Measurements from ENCODE around the gene TMEM33. TPM values are rescaled to one million over a fixed set of nuclear protein-coding genes. Genes with fewer than 3 reads are reported as not detected.
A peak's percentile ranks its signal among the peaks of the same experiment; 100 is the strongest.

TMEM33 gene
- polyA plus RNA-seq, 1 of the 3 experiments (the other 2 are of a cell fraction): 31.2 TPM

DNA sequence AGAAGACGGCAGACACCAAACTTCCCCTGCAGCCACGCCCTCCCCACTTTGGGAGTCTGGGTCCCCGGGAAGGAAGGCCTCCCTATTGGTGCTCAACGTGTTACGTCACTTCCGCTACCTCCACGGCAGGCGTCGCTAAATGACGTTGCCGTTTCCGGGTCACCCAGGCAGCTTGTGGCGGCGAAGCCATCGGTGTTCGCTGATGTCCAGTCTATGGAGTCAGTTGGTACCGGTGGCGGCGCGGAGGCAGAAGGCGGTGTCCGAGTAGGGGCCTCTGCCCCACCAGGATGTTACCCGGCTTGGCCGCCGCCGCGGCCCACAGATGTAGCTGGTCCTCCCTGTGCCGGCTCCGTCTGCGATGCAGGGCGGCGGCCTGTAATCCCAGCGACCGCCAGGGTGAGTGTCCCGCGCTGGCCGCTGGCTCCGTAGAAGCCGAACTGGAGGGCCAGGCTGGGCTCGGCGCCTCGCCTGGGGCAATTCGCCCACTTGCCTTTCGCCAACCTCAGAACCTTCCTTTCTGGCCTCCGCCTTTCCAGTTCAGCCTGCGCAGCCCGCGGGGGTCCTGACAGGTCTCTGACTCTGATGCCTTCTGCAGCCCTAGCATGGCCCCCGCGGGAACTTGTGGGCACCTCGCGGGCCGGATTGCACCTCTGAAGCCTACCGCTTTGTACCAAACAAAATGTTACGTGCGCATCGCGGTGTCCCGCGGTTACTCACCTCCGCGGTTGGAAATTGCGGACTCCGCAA, 55.3 kb downstream of the TMEM33 start, which contains the start of gene SLC30A9:
SLC30A9 (plus strand) TSS at position 166 of the 747 bp plus-strand sequence; CDS start at position 288, 122 bp downstream.
- peak; percentile 96 for DNase-seq
- H3K79me2 ChIP-seq (ENCODE audit: insufficient read depth): peaks cover 65% of the 10 kb centered on the region
- H4K20me1 ChIP-seq (ENCODE audit: insufficient read depth): peaks cover 23% of the 10 kb centered on the region
- H3K4me3 ChIP-seq (ENCODE audit: low read depth in 2 of 2, low read length in 1 of 2): peak within 1 kb of the TSS; percentile 71 to 98
- no peaks in the 10 kb centered on the region for H3K9me3 ChIP-seq
- peaks cover 16 to 17% of the 10 kb centered on the region in 2 experiments; a peak in 3 of 4 replicates for H3K4me1 ChIP-seq (ENCODE audit: control insufficient read depth in 1 of 2, insufficient read depth in 2 of 2, low read depth in 1 of 2, low read length in 1 of 2)
- H2AFZ ChIP-seq (ENCODE audit: low read depth): peak within 1 kb of the TSS; percentile 96
- TF ChIP-seq YY1 (IDR thresholded peaks at IDR 0.05; ENCODE audit: low read depth): 0 out of 2 replicates have a peak, but pooled peaks have one; percentile 70
- TF ChIP-seq TEAD4 (IDR thresholded peaks at IDR 0.05; ENCODE audit: borderline replicate concordance, insufficient read depth): no peak
- TF ChIP-seq ELF1 (IDR thresholded peaks at IDR 0.05): peak; percentile 79
- TF ChIP-seq RCOR1 (IDR thresholded peaks at IDR 0.05; ENCODE audit: low read length): no peak; the same call in 1 of the 2 replicates
- peak; percentile 89 for TF ChIP-seq GABPA (IDR thresholded peaks at IDR 0.05; ENCODE audit: low read depth)
- 0 out of 2 replicates have a peak, but pooled peaks have one; percentile 15 for TF ChIP-seq SIN3A (IDR thresholded peaks at IDR 0.05; ENCODE audit: borderline replicate concordance, low read depth, low read length)
- peak; percentile 64 for TF ChIP-seq TAF1 (IDR thresholded peaks at IDR 0.05; ENCODE audit: borderline replicate concordance, low read depth, low read length)
- no peak for TF ChIP-seq EZH2phosphoT487 (IDR thresholded peaks at IDR 0.05; ENCODE audit: borderline replicate concordance, low read depth)
- TF ChIP-seq POLR2AphosphoS5 (IDR thresholded peaks at IDR 0.05; ENCODE audit: low read depth, low read length): peak; percentile 91
- TF ChIP-seq, protein P1, sequence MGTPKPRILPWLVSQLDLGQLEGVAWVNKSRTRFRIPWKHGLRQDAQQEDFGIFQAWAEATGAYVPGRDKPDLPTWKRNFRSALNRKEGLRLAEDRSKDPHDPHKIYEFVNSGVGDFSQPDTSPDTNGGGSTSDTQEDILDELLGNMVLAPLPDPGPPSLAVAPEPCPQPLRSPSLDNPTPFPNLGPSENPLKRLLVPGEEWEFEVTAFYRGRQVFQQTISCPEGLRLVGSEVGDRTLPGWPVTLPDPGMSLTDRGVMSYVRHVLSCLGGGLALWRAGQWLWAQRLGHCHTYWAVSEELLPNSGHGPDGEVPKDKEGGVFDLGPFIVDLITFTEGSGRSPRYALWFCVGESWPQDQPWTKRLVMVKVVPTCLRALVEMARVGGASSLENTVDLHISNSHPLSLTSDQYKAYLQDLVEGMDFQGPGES (IDR thresholded peaks at IDR 0.05; ENCODE audit: low read depth, low read length): no peak
- 0 out of 2 replicates have a peak, but pooled peaks have one; percentile 53 for TF ChIP-seq RFX5 (IDR thresholded peaks at IDR 0.05; ENCODE audit: low read length)
- TF ChIP-seq, protein P2, sequence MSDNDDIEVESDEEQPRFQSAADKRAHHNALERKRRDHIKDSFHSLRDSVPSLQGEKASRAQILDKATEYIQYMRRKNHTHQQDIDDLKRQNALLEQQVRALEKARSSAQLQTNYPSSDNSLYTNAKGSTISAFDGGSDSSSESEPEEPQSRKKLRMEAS (IDR thresholded peaks at IDR 0.05; ENCODE audit: low read depth): peak; percentile 66
- TF ChIP-seq, protein P3, sequence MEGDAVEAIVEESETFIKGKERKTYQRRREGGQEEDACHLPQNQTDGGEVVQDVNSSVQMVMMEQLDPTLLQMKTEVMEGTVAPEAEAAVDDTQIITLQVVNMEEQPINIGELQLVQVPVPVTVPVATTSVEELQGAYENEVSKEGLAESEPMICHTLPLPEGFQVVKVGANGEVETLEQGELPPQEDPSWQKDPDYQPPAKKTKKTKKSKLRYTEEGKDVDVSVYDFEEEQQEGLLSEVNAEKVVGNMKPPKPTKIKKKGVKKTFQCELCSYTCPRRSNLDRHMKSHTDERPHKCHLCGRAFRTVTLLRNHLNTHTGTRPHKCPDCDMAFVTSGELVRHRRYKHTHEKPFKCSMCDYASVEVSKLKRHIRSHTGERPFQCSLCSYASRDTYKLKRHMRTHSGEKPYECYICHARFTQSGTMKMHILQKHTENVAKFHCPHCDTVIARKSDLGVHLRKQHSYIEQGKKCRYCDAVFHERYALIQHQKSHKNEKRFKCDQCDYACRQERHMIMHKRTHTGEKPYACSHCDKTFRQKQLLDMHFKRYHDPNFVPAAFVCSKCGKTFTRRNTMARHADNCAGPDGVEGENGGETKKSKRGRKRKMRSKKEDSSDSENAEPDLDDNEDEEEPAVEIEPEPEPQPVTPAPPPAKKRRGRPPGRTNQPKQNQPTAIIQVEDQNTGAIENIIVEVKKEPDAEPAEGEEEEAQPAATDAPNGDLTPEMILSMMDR (IDR thresholded peaks at IDR 0.05): peak; percentile 41
- TF ChIP-seq MXI1 (IDR thresholded peaks at IDR 0.05; ENCODE audit: low read depth, low read length): peak; percentile 67; the same call in 1 of the 2 replicates
- peak; percentile 35 for TF ChIP-seq CHD2 (IDR thresholded peaks at IDR 0.05; ENCODE audit: low read length, partially characterized antibody)
- peak within 1 kb of the TSS; percentile 85 for H3K9ac ChIP-seq
- peak within 1 kb of the TSS; percentile 76 for H3K4me2 ChIP-seq
- no peaks in the 10 kb centered on the region for H3K9me2 ChIP-seq
- H3K27ac ChIP-seq (ENCODE audit: low read depth in 2 of 2, low read length in 1 of 2): peak within 1 kb of the TSS; percentile 71 to 83
- H3K27me3 ChIP-seq (ENCODE audit: insufficient read depth): no peaks in the 10 kb centered on the region
- CTCF ChIA-PET: interaction anchor here (0.8 to 2.3 kb wide), 5 partner anchors 13 to 42 kb away, joined by 3 to 6 read pairs (median 4); no protein-coding TSS in a partner anchor
- H3F3A ChIP-seq (replicated peaks; ENCODE audit: insufficient read depth): no peaks in the 10 kb centered on the region
- 2% methylated on average over 32 of the region's 64 CpGs for WGBS (ENCODE audit: low lambda C conversion rate)
- peaks cover 6% of the 10 kb centered on the region in 2 experiments for H3K36me3 ChIP-seq (replicated peaks in 1 of 2; ENCODE audit: control insufficient read depth in 1 of 2, insufficient read depth in 2 of 2, low read length in 1 of 2)
- POLR2A ChIA-PET: interaction anchor here (0.6 to 1.1 kb wide), 4 partner anchors 55 to 734 kb away, joined by 3 to 4 read pairs (median 3); partner anchors contain the start of genes TMEM33 and UCHL1
